Activated CD4-positive, alpha-beta T cell treated with anti-CD3 and anti-CD28 coated beads, Interleukin-2, amount 50 U/mL, for 1 hour (primary cell): ENCODE measurements around the gene RRAD.
A peak's percentile ranks its signal among the peaks of the same experiment; 100 is the strongest.
"Not testable (repeated sequence)": the region's sequence is repeated elsewhere in the genome, so short reads cannot be mapped to it uniquely, and the experiment has no call there.

Experiments
- DNase-seq: peaks from one replicate; pipeline ENCODE4 v3.0.0-alpha.2; 2020

RRAD gene

GRCh38 chr16:66950437-66950836, 25.1 kb upstream of the RRAD start:
- no peak for DNase-seq

- no peak for DNase-seq
Observed at GRCh38 chr16:66949472-66949871, 24.1 kb upstream of the RRAD start.

- DNase-seq = no peak
Observed at GRCh38 chr16:66948837-66949225, 23.5 kb upstream of the RRAD start.

GRCh38 chr16:66948134-66948836, 22.9 kb upstream of the RRAD start:
- no peak for DNase-seq

GRCh38 chr16:66947302-66948065, 22.1 kb upstream of the RRAD start:
- peak; percentile 85 for DNase-seq

GRCh38 chr16:66946974-66947301, 21.6 kb upstream of the RRAD start:
- DNase-seq = no peak

- no peak for DNase-seq
Observed at GRCh38 chr16:66946541-66946940, 21.2 kb upstream of the RRAD start.

- DNase-seq = no peak
Observed at GRCh38 chr16:66945939-66946338, 20.6 kb upstream of the RRAD start.

- not testable (repeated sequence) for DNase-seq
Observed at GRCh38 chr16:66944971-66945370, 19.6 kb upstream of the RRAD start.

GRCh38 chr16:66944054-66944441, 18.7 kb upstream of the RRAD start:
- no peak for DNase-seq

- no peak for DNase-seq
Observed at GRCh38 chr16:66943426-66944053, 18.2 kb upstream of the RRAD start.

- DNase-seq = no peak
Observed at GRCh38 chr16:66942981-66943380, 17.6 kb upstream of the RRAD start.

- DNase-seq = no peak
Observed at GRCh38 chr16:66940236-66940635, 14.9 kb upstream of the RRAD start.

- no peak for DNase-seq
Observed at GRCh38 chr16:66939366-66939765, 14.0 kb upstream of the RRAD start.

- DNase-seq = no peak
Observed at GRCh38 chr16:66937725-66938337, 12.5 kb upstream of the RRAD start.

- DNase-seq = no peak
Observed at GRCh38 chr16:66936889-66937554, 11.7 kb upstream of the RRAD start.

- no peak for DNase-seq
Observed at GRCh38 chr16:66936462-66936861, 11.1 kb upstream of the RRAD start.

GRCh38 chr16:66935314-66936011, 10.1 kb upstream of the RRAD start, which contains the start of gene CES2:
CES2 (plus strand) TSS chr16:66935516; CDS start chr16:66935636, 120 bp downstream.
- no peak for DNase-seq

- not testable (repeated sequence) for DNase-seq
Observed at GRCh38 chr16:66934839-66935313, 9.5 kb upstream of the RRAD start.

- DNase-seq = peak; percentile 87
Observed at GRCh38 chr16:66934138-66934838, 9.0 kb upstream of the RRAD start, which contains the start of gene CIAO2B. CIAO2B (minus strand) TSS chr16:66934402; CDS start chr16:66934364, 38 bp downstream.

GRCh38 chr16:66933776-66934137, 8.4 kb upstream of the RRAD start:
- DNase-seq = peak; percentile 56

GRCh38 chr16:66932076-66932475, 6.7 kb upstream of the RRAD start:
- no peak for DNase-seq
